ENCODE results near the gene AFAP1. TPM values are rescaled to one million over a fixed set of nuclear protein-coding genes. Genes with fewer than 3 reads are reported as not detected.

Gene AFAP1
- total RNA-seq, 1 donor from 2014 or later: 6.7 TPM

- Mint-ChIP-seq H3K27me3 (ENCODE audit: insufficient read depth, low read depth) (no peaks in the 10 kb centered on the region), H3K4me1 (peaks cover 31% of the 10 kb centered on the region), H3K36me3 (peaks cover 5% of the 10 kb centered on the region), H3K4me3 (no peak overlapping the region), H3K9me3 (peaks cover 2% of the 10 kb centered on the region), H3K27ac (no peak overlapping the region)
- Histone ChIP-seq H3K4me1 (peaks cover 13% of the 10 kb centered on the region), H3K9me3 (ENCODE audit: low read depth) (no peaks in the 10 kb centered on the region), H3K9ac (no peak overlapping the region), H3K4me3 (no peak overlapping the region), H3F3A (ENCODE audit: low read depth) (peaks cover 5% of the 10 kb centered on the region), H3K27ac (no peak overlapping the region), H4K20me1 (ENCODE audit: low read depth) (peaks cover 4% of the 10 kb centered on the region), H3K79me2 (ENCODE audit: low read depth) (no peaks in the 10 kb centered on the region), H3K4me2 (no peak overlapping the region), H2AFZ (replicated peaks) (no peak overlapping the region), H3K27me3 (no peaks in the 10 kb centered on the region), H3K36me3 (no peaks in the 10 kb centered on the region)
- TF ChIP-seq CTCF (IDR thresholded peaks at IDR 0.05) (no peak), EZH2phosphoT487 (IDR thresholded peaks at IDR 0.05) (no peak), EZH2 (IDR thresholded peaks at IDR 0.05) (no peak)
- no peak for DNase-seq (ENCODE audit: low spot score)
Measured at GRCh38 chr4:7841894-7842293, 97.8 kb downstream of the AFAP1 start.

GRCh38 chr4:7841071-7841470 is 98.6 kb downstream of the AFAP1 start:
- no peaks in the 10 kb centered on the region for H3K9me3 ChIP-seq (ENCODE audit: low read depth)
- Mint-ChIP-seq H3K4me1 (peaks cover 30% of the 10 kb centered on the region), H3K27ac (no peak overlapping the region), H3K27me3 (ENCODE audit: insufficient read depth, low read depth) (no peaks in the 10 kb centered on the region), H3K4me3 (no peak overlapping the region), H3K9me3 (peaks cover 2% of the 10 kb centered on the region), H3K36me3 (peaks cover 5% of the 10 kb centered on the region)
- H3K27ac ChIP-seq: no peak overlapping the region
- H2AFZ ChIP-seq (replicated peaks): no peak overlapping the region
- peak; percentile 20 for DNase-seq (ENCODE audit: low spot score)
- no peaks in the 10 kb centered on the region for H3K36me3 ChIP-seq
- H3K79me2 ChIP-seq (ENCODE audit: low read depth): no peaks in the 10 kb centered on the region
- no peak overlapping the region for H3K9ac ChIP-seq
- peaks cover 4% of the 10 kb centered on the region for H4K20me1 ChIP-seq (ENCODE audit: low read depth)
- no peaks in the 10 kb centered on the region for H3K27me3 ChIP-seq
- no peak overlapping the region for H3K4me3 ChIP-seq
- H3F3A ChIP-seq (ENCODE audit: low read depth): peaks cover 5% of the 10 kb centered on the region
- H3K4me2 ChIP-seq: no peak overlapping the region
- TF ChIP-seq EZH2phosphoT487 (IDR thresholded peaks at IDR 0.05) (no peak), EZH2 (IDR thresholded peaks at IDR 0.05) (no peak), CTCF (IDR thresholded peaks at IDR 0.05) (no peak)
- peaks cover 13% of the 10 kb centered on the region for H3K4me1 ChIP-seq

- no peaks in the 10 kb centered on the region for H3K79me2 ChIP-seq (ENCODE audit: low read depth)
- no peak overlapping the region for H2AFZ ChIP-seq (replicated peaks)
- peaks cover 13% of the 10 kb centered on the region for H3K4me1 ChIP-seq
- H3K9ac ChIP-seq: no peak overlapping the region
- H3K4me2 ChIP-seq: no peak overlapping the region
- TF ChIP-seq EZH2phosphoT487 (IDR thresholded peaks at IDR 0.05): no peak
- no peak for TF ChIP-seq CTCF (IDR thresholded peaks at IDR 0.05)
- TF ChIP-seq EZH2 (IDR thresholded peaks at IDR 0.05): no peak
- H3K27me3 ChIP-seq: no peaks in the 10 kb centered on the region
- peaks cover 5% of the 10 kb centered on the region for H3F3A ChIP-seq (ENCODE audit: low read depth)
- peaks cover 4% of the 10 kb centered on the region for H4K20me1 ChIP-seq (ENCODE audit: low read depth)
- no peaks in the 10 kb centered on the region for H3K9me3 ChIP-seq (ENCODE audit: low read depth)
- H3K36me3 Mint-ChIP-seq: peaks cover 5% of the 10 kb centered on the region
- H3K4me1 Mint-ChIP-seq: peaks cover 25% of the 10 kb centered on the region
- no peaks in the 10 kb centered on the region for H3K36me3 ChIP-seq
- no peak overlapping the region for H3K4me3 ChIP-seq
- H3K4me3 Mint-ChIP-seq: no peak overlapping the region
- H3K27ac ChIP-seq: no peak overlapping the region
- H3K27me3 Mint-ChIP-seq (ENCODE audit: insufficient read depth, low read depth): no peaks in the 10 kb centered on the region
- no peak for DNase-seq (ENCODE audit: low spot score)
- no peaks in the 10 kb centered on the region for H3K9me3 Mint-ChIP-seq
- no peak overlapping the region for H3K27ac Mint-ChIP-seq
Measured at GRCh38 chr4:7839856-7840255, 99.8 kb downstream of the AFAP1 start.

All from neural progenitor cell (in vitro differentiated cells).